ENCODE data around the gene ADD1.

The ADD1 gene

DNA sequence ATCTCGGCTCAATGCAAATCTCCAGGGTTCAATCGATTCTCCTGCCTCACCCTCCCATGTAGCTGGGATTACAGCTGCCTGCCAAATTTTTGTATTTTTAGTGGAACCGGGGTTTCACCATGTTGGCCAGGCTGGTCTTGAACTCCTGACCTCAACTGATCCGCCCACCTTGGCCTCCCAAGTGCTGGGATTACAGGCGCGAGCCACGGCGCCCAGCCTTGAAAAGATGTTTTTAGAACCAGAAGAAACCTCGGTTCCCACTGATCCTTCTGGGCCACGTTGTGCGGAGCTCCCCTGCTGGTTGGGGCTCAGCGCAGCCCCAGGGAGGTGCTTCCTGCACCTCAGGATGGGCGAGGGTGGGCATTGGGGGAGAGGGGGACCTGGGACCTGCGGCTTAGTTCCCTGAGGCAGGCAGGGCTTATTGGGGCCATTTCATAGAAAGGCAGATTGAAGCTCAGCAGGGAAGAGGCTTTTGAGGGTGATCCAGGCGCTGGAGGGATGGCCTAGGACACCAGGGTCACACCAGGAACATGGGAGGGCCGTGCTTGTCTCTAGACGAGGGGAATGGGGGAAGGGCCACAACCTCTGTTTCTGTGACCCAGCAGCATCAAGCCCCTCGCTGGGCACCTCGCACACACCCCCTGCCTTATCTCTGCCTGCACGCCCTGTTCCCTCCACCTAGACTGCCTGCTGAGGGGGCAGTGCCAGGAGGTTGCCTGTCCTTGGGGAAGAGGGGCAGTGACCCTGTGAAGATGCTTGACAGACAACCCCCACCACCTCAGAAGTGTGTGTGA lies 6.3 kb upstream of the ADD1 start:
- no peak for DNase-seq

DNA sequence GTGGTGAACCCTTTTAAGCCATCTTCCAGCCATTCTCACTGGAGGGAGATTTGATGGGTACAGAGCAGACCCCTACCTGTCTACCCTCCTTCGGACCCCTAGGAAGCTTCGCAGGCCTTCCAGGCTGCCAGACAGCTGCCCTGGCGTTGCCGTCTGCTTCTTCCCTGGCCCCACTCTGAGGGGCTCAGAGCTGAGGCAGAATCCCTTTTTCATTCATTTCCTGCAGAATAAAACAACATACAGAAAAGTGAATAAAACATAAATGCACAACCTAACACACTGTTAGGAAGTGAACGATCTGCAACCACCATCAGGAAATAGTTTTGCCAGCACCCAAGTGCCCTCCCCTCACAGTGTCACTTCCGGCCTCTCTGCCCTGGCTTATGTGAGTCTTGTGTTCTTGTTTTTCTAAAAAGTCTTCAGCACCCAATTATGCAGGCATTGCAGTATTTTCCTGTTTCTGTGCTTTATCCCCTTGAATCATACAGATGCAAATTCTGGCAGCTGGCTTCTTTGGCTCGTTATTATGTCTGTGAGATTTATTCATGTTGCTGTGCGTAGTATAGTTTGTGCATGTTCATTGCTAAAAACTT lies 5.6 kb upstream of the ADD1 start:
- DNase-seq: no peak

DNA sequence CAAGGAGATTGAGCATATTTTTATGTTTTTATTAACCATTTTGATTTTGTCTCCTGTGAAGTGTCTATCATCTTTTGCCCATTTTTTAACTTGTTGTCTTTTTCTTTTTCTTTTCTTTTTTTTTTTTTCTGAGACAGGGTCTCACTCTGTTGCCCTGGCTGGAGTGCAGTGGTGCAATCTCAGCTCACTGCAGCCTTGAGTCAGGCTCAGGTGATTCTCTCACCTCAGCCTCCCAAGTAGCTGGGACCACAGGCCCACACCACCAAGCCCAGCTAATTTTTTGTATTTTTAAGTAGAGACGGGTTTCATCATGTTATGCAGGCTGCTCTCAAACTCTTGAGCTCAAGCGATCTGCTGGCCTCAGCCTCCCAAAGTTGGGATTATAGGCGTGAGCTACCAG lies 4.6 kb upstream of the ADD1 start:
- DNase-seq: no peak

DNA sequence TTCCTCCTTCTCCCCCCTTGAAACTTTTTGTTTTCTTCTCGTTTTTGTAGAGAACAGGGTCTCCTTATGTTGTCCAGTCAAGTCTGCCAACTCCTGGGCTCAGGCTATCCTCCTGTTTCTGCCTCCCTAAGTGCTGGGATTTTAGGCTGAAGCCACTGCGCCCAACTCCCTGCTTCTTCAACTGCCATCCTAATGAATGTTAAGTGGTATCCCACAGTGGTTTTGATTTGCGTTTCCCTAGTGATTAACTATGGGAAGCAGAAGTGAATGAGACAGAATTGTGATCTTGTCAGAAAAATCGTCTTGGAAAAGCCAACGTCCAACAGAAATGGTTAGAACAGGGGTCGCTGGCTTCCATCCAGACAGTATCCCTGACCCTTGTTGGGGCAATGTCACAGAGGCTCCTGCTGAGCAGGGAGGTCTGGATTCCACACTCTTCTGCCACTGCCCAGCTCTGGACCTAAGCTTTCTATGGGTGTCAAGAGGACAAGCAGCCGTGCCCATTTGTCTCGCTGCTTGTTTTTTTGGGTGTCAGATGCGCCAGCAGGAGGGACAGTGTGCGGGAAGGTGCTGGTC lies 869 bp upstream of the ADD1 start:
- no peak for DNase-seq

DNA sequence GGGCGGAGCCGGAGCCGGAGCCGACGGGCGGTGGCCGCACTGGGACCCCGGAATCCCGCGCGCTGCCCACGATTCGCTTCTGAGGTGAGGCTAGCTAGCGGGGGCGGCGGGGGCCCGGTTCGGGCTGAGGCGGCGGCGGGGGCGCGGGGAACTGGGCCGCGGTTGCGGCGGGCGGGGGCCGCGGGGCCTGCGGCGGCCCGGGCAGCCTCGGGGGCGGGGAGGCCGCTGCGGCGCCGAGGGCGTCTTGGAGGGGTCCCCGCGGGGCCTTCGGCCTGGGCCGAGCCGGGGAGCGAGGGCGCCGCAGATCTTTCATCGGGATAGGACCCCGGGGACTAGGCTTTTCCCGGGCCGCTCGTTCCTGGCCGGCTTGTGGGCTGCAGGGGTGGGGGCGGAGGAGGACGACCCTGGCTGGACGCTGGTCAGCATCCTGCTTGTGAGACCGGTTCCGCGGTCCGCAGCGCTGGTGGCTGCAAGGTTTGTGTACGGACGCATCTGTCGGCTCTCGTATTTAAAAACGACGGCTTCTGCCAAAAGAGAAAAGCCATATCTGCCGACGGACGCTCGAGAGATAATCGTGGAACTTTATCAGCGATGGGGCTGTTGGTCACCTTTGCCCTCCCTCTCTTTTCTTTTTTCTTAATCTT lies 419 bp downstream of the ADD1 start:
- no peak for DNase-seq

DNA sequence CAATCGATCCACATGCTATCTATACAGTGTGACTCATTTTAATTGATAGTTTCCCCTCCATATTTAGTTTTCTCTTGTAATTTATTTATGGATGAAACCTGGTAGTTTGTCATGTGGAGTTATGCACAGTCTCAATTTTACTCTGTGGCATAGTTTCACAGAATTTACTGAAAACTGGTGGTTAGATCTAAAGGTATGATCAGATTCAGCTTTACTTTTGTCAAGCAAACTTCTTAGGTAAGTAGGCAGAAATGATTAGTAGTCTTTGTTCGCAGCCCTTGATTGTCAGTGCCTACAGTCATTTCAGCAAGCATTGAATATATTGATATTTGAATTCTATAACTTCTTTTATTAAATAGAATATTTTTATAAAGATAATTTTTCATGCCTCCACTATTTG lies 2.5 kb downstream of the ADD1 start:
- DNase-seq: no peak

DNA sequence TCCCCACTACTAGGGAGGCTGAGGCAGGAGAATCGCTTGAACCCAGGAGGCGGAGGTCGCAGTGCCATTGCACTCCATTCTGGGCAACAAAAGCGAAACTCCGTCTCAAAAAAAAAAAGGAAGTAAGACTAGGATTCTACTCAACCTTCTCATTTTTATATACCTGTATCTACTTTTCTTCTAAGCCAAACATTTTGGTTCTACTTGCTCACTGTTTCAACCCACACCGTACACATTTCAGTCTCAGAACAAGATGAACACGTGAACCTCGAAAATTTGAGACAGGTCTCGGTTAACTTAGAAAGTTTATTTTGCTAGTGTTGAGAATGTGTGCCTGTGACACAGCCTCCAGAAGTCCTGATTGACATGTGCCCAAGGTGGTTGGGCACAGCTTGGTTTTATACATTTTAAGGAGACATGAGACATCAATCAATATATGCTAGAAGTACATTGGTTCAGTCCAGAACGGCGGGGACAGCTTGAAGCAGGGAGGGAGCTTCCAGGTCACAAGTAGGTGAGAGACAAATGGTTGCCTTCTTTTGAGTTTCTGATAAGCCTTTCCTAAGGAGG lies 3.7 kb downstream of the ADD1 start:
- DNase-seq: no peak

DNA sequence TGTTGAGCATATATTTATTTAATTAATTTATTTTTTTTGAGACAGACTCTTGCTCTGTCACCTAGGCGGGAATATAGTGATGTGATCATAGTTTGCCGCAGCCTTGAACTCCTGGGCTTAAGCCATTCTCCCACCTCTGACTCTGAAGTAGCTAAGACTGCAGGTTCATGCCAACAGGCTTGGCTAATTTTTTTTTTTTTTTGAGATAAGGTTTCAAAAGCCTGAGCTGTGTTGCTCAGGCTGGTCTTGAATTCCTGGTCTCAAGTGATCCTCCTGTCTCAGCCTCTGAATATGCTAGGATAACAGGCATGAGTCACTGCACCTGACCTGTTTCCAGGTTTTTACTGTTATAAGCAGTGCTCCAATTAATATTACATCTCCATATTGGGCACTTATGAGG lies 4.8 kb downstream of the ADD1 start:
- DNase-seq: no peak

DNA sequence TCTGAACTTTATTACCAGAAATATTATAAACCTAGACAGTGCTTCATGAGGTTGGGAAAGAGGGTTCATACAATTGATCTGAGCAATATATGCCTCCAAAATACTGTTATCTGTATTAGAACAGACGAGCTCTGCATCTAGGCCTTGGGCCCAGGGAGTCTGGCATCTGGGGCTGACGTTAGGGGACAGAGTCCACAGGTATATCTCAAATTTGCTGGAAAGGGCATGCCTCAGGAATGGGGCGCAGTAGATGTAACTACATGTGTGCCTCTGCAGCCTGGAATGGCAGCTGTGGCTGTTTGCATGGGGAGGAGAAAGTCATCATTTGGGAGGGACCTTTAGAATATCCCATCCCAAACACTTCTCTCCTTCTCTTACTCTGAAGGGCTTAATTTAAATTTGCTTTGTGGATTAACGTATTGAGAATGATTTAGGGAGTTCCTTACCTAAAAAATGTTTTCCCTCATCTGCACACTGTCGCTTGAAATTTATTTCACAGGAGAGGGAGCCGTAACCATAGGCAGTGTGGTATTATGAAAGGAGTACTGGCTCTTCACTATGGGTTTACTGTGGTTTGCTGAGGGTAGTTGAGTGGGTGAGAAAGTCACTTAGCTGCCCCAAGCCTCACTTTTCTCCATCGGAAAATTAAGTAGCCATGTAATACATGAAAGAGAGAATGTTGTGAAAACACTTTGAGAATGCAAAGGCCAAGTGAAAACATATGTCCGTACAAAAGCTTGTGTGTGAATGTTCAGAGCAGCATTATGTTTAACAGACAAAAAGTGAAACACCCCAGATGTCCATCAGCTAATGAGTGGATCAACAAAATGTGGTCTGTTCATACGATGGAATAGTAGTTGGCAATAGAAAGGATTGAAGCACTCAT lies 5.9 kb downstream of the ADD1 start:
- no peak for DNase-seq

DNA sequence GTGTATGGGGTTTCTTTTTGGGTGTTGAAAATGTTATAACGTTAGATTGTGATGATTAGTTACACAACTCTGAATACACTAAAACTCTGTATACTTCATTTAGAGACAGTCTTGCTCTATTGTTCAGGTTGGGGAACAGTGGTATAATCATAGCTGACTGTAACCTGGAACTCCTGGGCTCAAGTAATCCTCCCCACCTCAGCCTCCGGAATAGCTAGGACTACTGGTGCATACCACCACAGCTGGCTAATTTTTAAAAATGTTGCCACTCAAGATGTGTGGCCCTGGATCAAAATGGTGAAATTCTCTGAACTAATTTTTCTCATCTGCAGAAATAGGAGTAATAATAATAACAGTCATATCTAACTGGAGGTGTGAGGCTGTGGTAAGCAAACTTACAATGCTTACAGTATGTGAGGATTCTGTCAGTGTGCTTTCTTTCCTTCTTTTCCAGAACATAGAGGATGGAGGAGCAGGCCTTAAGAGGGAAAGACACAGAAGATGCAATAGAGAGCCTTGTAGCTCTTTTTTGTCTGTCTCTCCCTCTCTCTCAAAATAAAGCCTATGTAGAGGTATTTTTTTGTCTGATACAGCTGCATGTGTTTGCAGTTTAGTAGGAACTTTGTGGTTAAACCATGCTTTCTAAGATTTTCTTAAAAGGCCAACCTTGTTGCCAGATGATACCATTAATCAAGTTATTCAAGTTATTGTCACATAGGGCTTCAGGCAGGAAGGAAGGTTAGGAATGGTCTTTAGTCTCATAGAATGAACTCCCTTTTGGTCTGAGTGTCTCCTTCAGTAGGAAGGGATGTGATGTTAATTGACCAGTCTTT lies 7.5 kb downstream of the ADD1 start:
- DNase-seq: no peak

DNA sequence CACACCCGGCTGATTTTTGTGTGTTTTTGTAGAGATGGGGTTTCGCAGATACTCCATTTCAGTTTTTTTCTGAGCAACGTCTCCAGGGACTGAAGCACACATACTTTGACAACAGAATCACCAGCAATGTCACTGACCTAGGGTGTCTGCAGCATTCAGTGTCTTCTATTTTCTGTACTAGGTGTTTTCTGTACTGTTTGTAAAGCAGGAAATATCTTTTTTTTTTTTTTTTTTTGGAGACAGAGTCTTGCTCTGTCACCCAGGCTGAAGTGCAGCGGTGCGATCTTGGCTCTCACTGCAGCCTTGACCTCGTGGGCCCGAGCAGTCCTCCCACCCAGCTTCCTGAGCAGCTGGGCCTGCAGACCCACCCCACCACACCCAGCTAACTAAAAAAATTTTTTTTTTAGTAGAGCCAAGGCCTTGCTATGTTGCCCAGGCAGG lies 8.9 kb downstream of the ADD1 start:
- no peak for DNase-seq

DNA sequence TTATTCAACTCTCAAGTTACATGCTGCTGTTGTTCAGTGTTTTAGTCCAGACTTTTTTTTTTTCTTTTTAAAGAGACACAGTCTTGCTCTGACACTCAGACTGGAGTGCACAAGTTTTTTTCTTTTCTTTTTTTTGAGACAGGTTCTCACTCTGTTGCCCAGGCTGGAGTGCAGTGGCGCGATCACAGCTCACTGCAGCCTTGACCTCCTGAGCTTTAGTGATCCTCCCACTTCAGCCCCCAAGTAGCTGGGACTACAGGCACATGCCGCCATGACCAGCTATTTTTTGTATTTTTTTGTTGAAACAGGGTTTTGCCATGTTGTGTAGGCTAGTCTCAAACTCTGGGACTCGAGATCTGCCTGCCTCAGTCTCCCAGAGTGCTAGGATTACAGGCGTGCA lies 11.9 kb downstream of the ADD1 start:
- DNase-seq: no peak

DNA sequence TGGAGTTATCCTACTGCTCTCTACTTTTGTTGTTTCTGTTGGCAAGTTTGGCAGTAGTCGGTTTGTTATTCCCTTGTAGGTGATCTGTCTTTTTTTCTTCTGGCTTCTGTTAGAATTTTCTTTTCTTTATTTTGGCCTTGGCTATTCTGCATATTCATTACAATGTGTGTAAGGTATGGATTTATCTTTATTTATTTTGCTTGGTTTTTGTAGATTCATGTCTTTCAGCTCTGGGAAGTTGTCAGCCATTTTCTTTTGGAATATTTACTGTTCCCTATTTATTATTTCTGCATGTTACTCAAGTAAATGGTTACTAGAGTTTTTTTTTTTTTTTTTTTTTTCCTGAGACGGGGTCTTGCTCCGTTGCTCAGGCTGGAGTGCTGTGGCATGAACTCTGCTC lies 12.6 kb downstream of the ADD1 start:
- no peak for DNase-seq

DNA sequence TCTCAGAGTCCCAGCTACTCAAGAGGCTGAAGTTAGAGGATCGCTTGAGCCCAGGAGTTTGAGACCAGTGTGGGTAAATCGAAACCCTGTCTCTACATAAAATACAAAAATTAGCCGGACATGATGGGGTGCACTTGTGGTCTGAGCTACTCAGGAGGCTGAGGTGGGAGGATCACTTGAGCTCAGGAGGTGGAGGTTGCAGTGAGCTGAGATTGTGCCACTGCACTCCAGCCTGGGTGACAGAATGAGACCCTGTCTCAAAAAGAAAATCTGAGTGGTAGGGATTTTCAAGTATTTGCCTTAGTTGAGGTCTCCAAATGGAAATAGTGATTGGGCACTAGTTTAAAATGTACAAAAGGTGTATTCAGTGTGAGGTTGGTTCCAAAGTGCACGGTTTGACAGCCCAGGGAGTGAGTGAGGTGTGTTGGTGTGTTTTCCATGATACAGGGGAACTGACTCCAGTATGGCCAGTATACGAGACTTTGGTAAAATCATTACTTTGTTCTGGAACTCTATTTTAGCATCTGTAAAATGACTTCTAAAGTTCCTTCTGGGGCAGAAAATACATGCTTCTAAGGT lies 13.8 kb downstream of the ADD1 start:
- DNase-seq: no peak

DNA sequence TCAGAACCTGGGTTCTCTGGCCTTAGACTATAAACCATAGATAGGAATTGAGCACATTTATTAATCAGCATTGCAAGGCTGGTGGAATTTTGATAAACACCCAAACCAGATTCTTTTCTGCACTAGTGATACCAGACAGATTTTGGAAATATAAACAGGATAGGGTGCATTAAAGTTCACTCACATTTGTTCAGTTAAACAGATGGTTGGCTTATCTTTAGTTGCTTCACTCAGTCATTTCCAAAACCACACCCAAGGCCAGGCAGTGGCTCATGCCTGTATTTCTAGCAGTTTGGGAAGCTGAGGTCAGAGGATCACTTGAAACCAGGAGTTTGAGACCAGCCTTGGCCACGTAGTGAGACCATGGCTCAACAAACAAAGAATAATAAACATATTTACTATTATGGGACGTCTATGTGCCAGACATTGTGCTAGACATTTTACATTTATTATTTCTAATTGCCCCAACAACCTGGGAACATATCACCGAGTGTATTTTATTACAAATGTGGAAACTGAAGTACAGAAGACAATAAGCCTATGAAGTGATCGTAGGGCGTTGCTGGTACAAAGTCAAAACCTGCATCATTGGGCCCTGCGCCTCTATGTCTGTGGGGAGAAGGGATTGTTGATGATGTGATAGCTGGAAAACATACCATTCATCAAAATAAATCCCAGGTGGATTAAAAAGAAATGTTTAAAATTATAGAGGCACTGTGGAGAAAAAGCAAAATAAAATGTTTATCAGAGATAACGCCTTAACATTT lies 15.0 kb downstream of the ADD1 start:
- no peak for DNase-seq

DNA sequence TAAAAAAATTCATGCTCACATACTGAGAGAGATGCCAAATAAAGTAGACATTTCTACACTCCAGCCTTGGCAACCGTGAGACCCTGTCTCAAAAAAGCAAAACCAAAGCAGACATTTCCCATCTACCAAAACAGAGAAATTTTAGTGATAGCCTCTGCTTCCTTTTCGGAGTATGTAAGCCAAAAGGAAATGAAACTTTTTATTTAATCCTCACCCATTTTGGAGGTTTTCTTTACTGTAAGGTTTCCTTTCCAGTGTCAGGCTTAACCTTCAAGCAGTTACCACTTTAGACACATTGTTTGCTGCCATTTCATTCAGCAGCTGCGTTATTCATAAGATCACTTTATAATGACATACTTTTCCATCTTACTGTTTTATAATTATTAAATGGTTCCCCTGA lies 15.9 kb downstream of the ADD1 start:
- no peak for DNase-seq

DNA sequence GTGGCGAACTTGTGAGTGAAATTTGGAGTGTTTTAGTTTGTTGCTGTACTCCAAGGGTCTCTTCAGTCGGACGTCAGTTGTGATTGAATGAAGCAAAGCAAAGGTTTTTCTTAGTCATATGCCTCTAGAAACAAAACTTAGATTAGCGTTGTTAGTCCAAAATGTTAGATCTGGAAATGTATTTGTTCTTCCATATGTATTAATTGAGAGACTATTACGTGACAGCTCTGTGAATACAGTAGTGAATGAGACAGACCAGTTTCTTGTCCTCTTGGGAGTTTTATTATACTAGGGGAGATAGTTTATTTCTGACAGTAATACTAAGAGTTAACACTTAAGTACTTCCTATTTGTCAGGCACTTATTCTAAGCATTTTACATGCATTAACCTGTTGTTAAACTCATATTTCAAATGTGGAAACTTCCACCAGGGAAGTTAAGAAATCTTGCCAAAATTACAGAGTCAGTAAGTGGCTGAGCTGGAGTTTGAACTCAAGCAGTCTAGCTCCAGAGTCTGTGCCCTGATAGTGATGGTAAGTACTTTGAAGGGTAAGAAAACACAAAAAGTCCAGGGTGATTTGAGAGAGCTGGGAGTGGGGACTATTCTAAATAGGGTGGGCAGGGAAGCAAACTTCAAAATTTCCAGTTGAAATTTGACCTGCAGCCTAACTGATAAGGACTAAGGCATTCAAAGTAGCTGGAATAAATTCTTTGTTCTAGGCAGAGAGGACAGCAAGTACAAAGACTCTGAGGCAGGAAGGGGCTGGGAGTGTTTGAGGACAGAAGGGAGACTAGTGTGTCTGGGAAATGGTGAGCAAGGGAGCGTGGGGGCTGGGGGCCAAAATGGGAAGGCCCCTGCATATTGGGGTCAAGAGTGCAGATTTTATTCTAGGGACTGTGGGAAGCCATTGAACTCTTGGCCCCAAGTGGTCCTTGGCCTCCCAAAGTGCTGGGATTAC lies 17.0 kb downstream of the ADD1 start:
- no peak for DNase-seq

DNA sequence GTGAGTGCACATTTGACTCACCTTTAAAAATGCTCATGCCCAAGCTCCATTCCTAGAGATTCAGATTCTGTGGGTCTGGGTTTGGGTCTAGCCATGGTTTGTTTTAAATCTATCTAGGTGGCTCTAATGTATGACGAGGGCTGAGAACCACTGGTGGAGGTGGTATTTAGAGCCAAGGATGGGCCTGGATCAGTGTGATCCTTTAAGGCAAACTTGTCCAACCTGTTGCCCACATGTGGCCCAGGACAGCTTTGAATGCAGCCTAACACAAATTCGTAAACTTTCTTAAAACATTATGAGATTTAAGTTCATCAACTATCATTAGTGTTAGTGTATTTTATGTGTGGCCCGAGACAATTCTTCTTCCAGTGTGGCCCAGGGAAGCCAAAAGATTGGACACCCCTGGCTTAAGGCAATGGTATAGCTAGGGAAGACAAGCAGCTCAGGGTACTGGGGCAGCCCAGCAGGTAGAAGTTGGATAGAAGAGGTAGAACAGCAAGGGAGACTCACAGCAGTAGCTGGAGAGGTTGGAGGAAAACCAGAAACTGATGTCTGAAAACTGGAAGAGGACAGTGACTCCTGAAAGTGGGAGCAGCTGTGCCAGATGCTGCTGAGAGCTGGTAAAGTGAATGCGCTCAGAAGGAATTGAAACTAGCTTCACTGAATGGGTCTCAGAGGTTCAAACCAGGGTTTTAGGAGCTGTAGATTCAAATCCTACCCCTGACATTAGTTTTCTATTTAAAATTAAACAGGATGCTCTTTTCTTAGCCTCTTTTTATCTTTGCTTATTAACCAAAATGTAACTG lies 18.2 kb downstream of the ADD1 start:
- DNase-seq: no peak
